GM21390 (cell line): ENCODE data around the gene PDE1C.

ENCODE experiments used
- ATAC-seq: cut with Tn5 transposase; IDR thresholded peaks from one replicate; pipeline ENCODE4 v1.9.1; 2021; ENCODE audit not compliant: unreplicated experiment

The PDE1C gene

DNA sequence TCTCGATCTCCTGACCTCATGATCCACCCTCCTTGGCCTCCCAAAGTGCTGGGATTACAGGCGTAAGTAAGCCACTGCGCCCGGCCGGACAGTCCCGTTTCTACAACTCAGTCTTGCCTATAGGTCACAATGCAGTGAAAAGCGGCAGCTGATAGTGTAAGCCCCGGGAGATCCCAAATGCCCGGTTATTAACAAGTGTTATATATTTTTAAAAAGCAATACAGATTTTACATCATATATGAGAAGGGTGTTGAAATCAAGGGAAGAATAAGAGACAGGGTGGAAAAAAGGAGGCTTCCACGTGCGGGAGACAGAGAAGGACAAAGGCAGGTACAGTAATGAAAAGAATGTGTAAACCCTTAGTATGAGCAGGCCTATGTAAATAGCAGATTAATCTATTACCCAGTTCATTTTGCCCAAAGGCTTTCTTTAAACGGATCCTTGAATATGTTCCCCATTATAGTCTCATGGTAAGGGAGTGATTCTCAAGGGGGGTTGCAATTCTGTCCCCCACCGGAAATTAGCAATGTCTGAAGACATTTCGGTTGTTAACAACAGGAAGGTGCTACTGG lies 170.8 kb downstream of the PDE1C start:
- no peak for ATAC-seq

DNA sequence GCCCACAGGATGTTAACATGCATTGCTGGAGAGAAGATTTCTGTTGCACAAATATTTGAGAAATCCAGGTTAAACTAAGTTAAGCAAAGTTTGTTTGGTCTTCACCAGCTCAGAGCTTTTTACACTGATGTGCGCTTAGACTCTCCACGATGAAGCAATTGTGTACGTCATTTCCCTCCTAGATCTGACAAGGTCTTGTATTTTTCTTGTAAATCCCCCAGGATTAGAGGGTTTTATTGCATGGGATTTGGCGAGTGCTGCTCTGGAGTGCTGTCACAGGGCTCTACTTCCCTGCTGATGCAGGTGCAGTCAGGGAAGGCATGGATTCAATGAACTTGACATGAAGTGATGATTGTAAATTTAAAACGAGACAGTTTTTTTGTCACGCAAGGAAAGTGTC lies 173.3 kb downstream of the PDE1C start:
- ATAC-seq: no peak

DNA sequence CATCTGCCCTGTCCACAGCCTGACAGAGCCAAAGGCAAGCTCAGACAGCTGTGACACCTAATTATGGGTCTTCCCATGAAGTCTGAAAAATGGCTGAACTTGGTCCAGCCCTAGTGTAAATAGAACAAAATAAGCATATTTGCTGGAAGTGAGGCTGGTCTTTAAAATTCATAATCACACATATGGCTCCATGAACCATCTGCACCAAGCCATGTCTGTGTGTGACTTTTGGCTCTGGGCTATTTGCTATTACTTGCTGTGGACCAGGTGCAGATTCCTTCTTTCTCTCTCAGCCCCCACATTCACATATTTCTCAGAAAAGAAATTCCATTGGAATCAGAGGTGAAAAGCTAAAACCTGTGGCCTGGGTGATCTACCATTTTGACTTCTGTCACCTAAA lies 175.9 kb downstream of the PDE1C start:
- ATAC-seq: no peak

DNA sequence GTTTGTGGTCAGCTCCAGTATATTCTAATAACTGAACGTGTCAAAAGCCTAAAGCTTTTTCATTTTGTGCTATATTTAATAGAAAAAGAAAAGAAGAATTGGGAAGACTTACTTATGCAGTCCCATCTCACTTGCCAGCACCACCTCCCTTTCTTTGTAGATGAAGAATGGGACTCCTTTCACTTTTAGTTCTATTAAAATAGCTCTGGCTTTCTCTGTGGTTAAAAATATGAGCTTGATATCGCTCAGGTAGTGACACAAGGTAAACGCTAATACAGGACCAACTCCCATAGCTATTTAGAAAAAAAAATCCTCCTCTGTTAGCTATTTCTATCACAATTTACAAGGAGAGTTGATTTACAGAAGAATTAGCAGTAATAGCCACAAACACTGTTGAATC lies 176.8 kb downstream of the PDE1C start:
- ATAC-seq: no peak

DNA sequence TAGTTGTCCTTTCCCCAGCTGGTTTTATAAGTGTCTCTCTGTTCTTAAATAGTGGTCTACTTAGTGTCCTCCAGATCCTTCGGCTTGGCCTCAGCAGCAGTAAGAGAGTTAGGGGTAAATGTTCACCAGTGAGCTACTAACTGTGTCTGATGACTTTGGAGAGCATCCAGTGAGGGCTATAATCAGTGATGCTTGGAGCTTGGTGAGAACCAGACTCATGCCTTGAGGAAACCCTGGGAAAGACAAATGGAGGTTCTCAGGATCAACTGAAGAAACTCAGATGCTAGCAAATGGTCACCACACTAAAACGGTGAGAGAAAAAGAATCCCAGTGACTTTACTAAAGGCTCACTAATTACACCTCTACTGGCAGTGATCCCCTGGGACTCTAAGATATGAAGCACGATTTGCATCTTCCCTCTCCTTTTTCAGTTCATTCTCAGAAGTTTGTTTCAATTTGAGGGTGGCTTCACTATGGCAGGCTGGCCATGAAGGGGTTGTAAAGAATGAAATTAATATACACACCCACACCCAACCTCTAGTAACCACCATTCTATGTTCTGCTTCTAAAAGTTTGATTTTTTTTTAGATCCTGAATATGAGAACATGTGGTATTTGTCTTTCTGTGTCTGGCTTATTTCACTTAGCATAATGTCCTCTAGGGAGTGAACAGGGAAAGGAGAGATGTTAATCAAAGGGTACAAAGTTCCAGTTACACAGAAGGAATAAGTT lies 177.9 kb downstream of the PDE1C start:
- ATAC-seq: peak; percentile 91

DNA sequence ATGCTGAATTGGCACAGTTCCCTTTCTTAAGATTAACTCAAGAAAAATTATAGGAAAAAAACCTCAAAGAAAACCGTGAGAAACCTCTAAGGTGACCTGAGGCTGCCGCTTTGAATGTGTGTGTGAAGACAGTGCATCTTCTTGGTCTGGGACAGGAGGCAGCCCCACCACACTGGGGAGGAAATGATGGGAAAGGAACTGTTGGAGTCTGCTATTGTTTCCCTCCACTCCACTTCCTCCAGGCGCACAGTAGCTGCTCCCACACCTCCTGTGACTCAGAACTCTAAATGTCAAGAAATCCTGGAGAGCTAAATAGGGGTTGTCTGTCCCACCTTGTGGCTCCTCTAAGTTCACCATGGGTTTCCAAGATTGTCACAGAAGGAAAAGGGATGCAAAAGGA lies 179.4 kb downstream of the PDE1C start:
- ATAC-seq: no peak

DNA sequence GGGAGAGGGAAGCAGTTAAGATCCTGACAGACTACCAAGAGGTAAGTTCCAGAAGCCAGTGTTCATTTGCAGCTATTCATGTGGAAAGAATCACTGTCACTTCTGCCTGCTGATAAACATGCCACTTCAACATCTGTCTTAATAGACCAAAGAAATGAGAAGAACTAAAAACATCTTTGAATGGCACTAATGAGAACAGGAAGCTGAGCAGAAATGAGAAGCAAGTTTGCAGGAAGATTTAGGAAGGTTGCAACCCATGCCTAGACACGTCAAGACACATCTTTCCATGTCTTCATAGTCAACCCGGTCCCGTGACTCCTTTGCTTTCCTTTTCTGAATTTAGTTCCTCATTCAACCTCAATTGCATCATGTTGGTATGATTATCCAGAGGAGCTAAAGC lies 180.0 kb downstream of the PDE1C start:
- no peak for ATAC-seq

DNA sequence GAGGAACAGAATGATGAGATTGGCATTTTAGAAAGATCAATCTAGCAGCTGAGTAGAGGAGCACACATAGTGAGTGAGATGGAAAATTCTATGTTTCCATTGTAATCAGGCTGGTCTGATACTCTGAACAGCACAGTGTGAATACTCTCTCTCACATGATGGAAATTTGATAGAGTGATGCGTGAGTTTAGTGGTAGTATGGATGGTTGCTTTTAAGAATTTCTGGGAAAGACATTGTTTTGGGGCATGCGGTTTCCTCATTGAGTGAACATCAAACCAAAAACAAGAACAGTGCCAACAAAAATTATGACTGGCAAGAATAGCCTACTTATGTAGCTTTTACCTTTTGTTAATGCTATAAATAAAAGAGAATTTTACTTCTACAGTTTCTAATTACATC lies 183.2 kb downstream of the PDE1C start:
- ATAC-seq: no peak

DNA sequence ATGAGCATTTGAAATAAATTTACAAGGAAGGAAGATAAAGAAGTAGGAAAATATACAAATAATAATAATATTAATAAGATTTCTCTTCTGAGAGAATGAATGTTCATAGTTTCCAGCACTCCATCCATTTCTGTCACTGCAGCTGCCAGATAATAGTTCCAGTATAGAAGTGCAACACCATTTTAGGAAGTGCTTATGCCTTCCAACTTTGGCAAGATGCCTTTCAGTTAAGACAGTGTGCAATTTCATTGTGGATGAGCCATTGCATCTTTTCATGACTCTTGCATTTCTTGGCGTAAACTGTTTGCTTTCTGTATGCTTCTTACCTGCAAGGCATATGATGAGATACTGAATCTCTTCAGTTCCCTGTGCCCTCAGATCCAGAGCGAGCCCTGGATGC lies 185.0 kb downstream of the PDE1C start:
- ATAC-seq: no peak

DNA sequence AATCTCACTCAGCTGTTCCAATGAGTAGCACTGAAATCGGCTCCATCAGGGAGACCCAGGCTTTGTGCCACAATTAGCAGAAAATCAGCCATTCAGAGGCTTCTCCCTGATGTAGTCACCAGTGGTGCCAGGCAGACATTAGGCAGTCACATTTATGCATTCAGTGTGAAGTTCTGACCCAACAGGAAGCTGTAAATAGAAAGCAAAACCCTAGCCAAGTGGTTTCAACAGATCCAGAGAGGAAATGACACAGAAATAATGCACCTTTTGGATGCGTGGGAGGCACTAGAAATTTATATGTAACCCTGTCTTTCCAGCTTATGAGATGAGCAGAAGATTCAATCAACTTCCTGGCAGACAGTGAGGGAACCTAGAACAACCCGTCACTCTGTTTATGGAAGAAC lies 186.4 kb downstream of the PDE1C start:
- ATAC-seq: peak; percentile 83

DNA sequence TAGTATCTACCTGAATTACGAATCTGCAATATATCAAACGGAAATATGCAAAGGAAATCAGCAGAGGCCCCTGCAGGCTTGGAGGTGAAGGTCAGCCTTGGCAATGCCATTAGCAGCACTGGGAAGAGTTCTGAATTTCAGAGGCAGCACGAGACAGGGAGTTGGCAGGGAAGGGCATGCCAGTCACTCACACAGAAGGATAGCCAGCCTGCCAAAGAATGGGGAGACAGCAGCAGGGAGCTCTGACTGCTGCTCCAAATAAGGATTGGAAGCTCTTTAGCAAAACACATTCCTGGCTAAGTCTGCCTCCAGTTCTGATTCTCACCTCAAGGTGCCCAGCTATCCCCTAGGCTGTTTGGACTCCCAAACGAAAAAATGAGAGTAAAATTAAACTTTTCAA lies 188.0 kb downstream of the PDE1C start:
- ATAC-seq: no peak

DNA sequence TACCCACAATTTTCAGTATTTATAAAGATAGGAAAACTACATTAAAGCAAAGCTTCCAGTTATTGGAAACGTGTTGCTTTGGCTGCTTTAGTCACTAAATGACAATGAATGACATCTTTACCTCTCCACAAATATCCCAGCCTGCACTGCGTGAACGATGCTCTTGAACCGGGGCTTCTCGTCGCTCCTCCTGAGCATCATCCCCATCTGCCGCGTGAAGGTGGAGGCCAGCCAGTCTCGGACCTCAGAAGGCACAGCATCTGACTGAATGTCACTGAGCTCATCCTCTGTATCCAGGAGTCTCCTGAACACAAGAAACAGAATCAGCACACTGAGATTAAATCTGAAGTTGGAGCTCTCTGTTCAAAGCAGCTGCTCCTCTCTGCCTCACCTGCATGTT lies 191.3 kb downstream of the PDE1C start:
- ATAC-seq: no peak

DNA sequence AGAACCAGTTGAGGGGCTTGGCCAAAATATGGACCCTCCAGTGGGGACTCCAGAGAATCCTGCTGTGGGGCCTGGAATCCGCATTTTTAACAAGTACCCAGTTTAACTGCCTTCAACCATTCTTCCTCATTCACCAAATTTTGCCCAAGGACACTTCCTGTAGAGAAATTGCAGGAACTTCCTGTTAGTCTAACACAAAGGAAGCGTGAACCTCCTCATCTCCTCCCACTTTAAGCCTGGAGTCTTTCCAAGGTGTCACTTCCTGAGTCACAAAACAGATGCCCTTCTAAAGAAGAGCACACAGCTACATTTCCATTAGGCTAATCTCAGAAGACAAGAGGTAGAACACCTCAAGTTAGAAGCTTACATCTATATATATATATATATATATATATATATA lies 194.8 kb downstream of the PDE1C start:
- no peak for ATAC-seq

DNA sequence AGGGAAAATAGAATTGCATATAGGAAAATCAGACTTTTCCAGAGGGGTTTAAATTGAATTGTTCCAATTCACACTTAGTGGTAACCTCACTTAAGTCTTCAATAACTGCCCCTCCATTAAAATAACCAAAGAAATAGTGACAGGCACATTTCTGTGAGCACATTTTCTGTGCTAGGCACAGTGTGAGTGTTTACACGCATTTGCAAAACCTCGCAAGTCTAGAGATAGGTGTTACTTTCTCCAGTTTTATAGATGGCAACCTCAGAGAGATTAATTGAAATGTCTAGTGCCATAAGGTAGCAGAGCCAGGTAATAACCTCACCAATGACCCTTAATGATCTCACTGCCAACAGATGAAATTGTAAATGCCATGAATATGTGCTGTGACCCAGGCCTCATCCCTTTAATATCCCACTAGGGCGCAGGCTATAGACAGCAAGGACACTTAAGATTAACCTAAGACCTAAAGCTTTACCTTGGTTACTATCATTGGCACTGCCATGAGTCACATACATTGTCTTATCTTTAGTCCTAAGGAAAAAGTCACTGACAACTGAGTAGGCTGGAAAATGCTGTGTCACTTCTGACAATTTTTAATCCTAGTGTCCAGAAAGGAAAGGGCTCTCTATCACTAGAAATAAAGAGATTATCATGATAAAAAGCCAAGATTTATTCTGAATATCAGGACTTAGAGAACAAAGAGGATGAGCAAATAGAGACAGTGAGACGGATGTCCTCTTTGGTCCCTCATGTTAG lies 195.4 kb downstream of the PDE1C start:
- no peak for ATAC-seq

DNA sequence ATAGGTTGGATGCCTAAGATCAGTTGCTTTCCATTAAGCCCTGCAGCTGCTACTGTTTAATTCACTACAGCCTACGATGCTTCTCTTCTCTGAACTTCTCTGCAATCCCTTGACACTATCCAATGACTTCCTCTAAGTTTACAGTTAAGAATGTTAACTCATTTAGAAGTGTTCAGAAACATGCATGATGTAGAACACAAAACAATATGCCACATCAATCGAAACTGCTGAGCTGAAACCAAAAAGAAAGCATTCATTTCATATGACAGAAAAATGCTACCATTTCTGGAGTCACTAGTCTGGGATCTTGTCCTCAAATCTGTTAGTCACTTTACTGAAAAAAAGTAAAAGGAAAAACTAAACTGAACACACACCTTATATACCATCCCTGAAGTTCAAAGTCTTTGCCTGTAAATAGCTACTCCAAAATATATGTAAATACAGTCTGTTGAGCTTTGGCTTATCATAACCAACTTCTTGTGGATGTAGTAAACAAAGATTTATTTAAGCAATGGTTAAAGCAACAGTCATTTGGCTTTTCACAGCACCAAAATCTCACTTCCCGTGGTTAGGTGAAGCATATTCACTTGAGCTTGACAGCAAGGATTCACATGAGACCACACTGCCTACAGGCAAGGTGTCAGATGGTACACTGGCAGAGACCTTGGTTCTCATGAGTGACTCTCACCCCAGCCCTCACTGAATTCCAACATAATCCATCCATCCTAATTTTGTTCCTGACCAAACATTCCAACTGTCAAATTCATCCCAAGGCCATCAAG lies 196.2 kb downstream of the PDE1C start:
- peak; percentile 90 for ATAC-seq

DNA sequence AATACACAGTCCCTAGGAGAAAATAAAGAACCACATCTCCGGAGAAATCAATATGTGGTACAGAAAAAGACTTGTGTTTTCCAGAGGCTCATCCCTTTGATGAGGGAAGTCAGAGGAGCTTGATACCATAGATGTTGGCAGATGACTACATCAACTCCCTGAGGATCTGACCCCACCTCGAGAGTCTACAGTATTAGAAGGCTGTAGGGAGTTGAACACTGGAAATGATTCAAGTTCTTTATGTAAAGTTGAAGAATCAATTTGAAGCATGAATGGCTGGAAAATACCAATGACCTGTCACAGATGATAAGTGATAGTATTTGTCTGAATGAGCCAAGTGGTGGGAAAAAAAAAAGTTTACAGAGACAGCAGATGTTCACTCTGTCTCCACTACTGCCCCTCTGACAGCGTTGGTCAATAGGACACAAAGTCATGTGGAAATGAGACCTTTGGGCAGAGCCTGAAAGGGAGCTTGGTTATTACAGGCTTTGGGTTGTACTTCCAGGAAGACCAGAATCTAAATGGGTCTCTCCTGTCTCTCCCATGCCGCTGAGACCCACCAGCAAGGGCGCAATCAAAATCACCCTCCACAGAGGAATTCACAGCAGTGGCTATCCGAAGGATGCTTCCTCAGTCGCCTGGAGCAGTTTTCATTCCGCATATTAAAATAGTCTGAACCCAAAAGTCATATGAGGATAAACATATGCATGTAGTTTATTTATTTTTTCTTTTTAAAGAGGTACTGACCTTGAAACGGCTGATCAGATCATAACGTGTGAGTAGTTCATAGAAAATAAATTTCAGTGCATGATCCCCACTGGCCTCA lies 197.4 kb downstream of the PDE1C start:
- no peak for ATAC-seq

DNA sequence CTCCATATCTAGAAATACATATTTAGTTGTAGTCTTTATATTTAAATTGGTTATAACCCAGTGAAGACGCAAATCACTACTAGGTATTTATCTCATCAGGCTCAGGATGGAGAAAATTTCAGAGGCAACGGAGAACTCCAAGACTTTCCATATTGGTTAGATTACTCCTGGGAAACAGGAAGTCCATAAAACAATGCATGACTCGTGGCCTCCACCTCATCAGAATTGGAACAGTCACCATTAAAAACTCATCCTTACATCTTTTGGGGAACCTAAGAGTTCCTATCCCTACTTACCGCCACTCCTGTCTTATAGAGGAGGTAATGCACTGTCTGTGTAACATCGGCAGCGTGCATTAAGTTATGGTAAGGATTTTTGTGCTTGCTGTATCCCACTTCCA lies 205.6 kb downstream of the PDE1C start:
- no peak for ATAC-seq

DNA sequence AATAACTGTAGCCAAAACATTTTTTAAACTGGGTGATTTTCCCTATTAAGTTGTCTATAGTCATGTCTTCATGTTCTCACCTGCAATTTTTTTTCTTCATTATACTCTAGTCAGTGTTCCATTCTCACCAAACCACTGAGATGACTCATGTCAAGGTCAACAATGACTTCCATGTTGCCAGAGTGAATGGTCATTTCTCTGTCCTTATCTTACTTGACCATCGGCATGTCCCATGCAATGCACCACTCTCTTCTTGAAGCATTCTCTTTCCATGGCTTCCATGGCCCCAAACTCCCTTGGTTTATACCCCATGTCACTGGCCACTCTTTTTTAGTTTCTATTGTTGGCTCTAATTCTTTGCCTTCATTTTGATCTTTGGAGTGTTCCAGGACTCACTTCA lies 209.3 kb downstream of the PDE1C start:
- no peak for ATAC-seq

DNA sequence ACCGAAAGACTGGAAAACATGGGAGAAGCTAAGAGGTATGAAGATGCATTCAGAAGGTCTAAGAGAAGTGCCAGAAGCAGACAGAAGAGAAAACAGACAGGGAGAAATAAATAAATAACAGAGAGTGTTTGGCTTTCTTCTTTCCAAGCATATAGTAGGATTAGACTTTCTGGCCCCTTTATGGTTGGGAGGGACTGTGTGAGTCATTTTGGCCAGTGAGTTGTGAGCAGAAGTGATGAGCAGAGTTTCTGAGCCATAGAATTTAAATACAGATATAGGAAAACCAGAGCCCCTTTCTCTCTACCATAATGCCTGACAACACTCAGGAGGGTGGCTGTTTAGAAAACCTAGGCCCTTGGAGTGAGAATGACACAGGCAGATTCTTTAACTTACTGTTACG lies 212.2 kb downstream of the PDE1C start:
- ATAC-seq: no peak

DNA sequence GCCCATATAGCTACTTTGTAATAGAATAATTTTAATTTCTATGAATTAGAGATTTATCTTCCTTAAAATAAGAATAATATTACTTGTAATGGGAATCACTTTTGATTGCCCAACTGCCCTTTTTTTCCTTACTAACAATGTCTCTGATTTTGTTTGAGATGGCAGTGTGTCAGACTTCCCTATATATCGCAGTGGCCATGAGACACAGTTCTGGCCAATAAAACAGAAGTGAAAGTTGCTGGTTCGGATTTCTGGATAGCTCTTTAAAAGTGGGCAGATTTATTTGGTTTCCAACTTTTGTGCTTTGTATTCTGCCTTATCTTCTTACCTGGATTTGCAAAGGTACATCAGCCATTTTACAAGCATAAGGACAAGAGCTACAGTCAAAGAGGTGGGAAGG lies 213.0 kb downstream of the PDE1C start:
- ATAC-seq: no peak

DNA sequence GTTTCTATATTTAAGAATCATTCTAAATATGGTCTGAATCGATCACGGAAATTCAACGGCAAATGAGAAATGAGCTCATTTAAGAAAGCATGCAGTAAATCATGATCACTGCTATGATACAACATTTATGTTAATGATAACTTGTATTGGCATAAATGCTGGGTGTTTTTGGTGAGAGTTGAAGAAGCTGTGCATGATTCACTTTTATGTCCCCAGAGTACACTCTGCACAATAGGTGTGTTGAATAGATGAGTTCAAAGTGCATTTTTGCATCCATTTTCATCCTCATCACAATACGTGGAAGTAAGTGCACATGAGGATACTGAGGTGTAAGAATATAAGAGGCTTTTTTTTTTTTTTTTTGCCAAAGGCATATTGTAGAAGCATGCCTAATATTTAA lies 213.9 kb downstream of the PDE1C start:
- no peak for ATAC-seq
